HCT116 (cell line): ENCODE results near the gene RPS6KA2. TPM values are rescaled to one million over a fixed set of nuclear protein-coding genes. Genes with fewer than 3 reads are reported as not detected.

Experiments
- ATAC-seq: fragments of 200-7000 bp; cut with Tn5 transposase; 2 replicates; pipeline ENCODE4 v1.9.1; 2020; ENCODE audit warnings: mild to moderate bottlenecking, moderate library complexity
- BruUV-seq: library from RNA; stranded (reverse); fragments of 400-500 nt; replicated peaks from 2 replicates; lab custom pipeline; 2021; lab: Mats Ljungman, UMichigan
- CTCF ChIA-PET: fragments of 300-600 bp; sonication (Branson Sonifier 250); formaldehyde crosslinking; loops from one replicate; lab custom pipeline; 2021; ENCODE audit warnings: antibody characterized with exemption; lab: Charles Lee
- POLR2A ChIA-PET: fragments of 300-600, 350-600 bp; sonication (Branson Sonifier 250); formaldehyde crosslinking; loops from one replicate; lab custom pipeline; 2021; ENCODE audit warnings: antibody characterized with exemption; lab: Charles Lee
- RAD21 ChIA-PET, 2 experiments: fragments of 300-600 bp; sonication (Branson Sonifier 250); formaldehyde crosslinking; loops; one replicate each; lab custom pipeline; 2023; ENCODE audit warnings: low total read pairs in 2 of 2; ENCODE audit not compliant: uncharacterized antibody in 2 of 2, unreplicated experiment in 2 of 2, low non-redundant PET in 1 of 2; lab: Charles Lee
- DNase-seq: peaks from one replicate; pipeline ENCODE4 v3.0.0-alpha.2; 2010; ENCODE audit warnings: low read depth, low spot score
- H2AFZ ChIP-seq: fragments of 200-600 bp; shearing (Covaris generic), sonication (generic); 2 replicates; pipeline ENCODE4 v1.6.1; 2017; ENCODE audit warnings: low read depth, mixed run types, mixed read lengths, antibody characterized with exemption, low read length; ENCODE audit not compliant: poor library complexity, severe bottlenecking
- H3K27ac ChIP-seq: 2 replicates; pipeline ENCODE4 v1.5.1; 2012; ENCODE audit warnings: low read depth, low read length
- H3K27me3 ChIP-seq: fragments of 200-600 bp; sonication (generic); 2 replicates; pipeline ENCODE4 v1.6.1; 2016; ENCODE audit warnings: mixed run types, low read length, mixed read lengths; ENCODE audit not compliant: insufficient read depth
- H3K36me3 ChIP-seq, 2 experiments: fragments of 200-500 bp in 1 of 2; fragments of 200-600 bp in 1 of 2; sonication (Bioruptor generic) in 1 of 2; sonication (generic) in 1 of 2; 2 replicates each; pipeline versions ENCODE4 v1.5.1 to v1.6.1; 2014 to 2016; ENCODE audit warnings: low read length in 2 of 2, inconsistent platforms in 1 of 2, mixed read lengths in 1 of 2, mixed run types in 1 of 2; ENCODE audit not compliant: insufficient read depth in 2 of 2, control insufficient read depth in 1 of 2
- H3K4me1 ChIP-seq, 2 experiments: fragments of 200-600 bp in 1 of 2; sonication (generic) in 1 of 2; 2 replicates each; pipeline versions ENCODE4 v1.5.1 to v1.6.1; 2012 to 2017; ENCODE audit warnings: low read length in 2 of 2, inconsistent platforms in 1 of 2, mild to moderate bottlenecking in 1 of 2, mixed read lengths in 1 of 2, mixed run types in 1 of 2, moderate library complexity in 1 of 2; ENCODE audit not compliant: insufficient read depth in 2 of 2, control insufficient read depth in 1 of 2
- H3K4me2 ChIP-seq: fragments of 200-600 bp; sonication (generic); 2 replicates; pipeline ENCODE4 v1.6.1; 2017; ENCODE audit warnings: mixed run types, low read length, mixed read lengths
- H3K4me3 ChIP-seq, 2 experiments: fragments of 200-600 bp in 1 of 2; sonication (generic) in 1 of 2; replicated peaks in 1 of 2; 2 replicates each; pipeline ENCODE4 v1.5.1; 2011 to 2016; ENCODE audit warnings: low read length in 2 of 2, control low read depth in 1 of 2, low read depth in 1 of 2, mild to moderate bottlenecking in 1 of 2, mixed read lengths in 1 of 2, mixed run types in 1 of 2
- H3K79me2 ChIP-seq: fragments of 200-600 bp; sonication (generic); 2 replicates; pipeline ENCODE4 v1.6.1; 2017; ENCODE audit warnings: mild to moderate bottlenecking, mixed run types, low read length, moderate library complexity, mixed read lengths; ENCODE audit not compliant: insufficient read depth
- H3K9ac ChIP-seq: fragments of 200-600 bp; sonication (generic); 2 replicates; pipeline ENCODE4 v1.6.1; 2016; ENCODE audit warnings: low read length, mixed read lengths
- H3K9me2 ChIP-seq: fragments of 200-600 bp; sonication (generic), shearing (Covaris generic); 2 replicates; pipeline ENCODE4 v1.6.1; 2017; ENCODE audit warnings: mixed run types, mild to moderate bottlenecking, moderate library complexity; ENCODE audit not compliant: insufficient read depth
- H3K9me3 ChIP-seq, 2 experiments: fragments of 200-500 bp in 1 of 2; fragments of 200-600 bp in 1 of 2; sonication (Bioruptor generic) in 1 of 2; sonication (generic) in 1 of 2; 2 replicates each; pipeline ENCODE4 v1.6.1; 2014 to 2017; ENCODE audit warnings: low read length in 2 of 2, mixed read lengths in 2 of 2, inconsistent platforms in 1 of 2, low read depth in 1 of 2, mild to moderate bottlenecking in 1 of 2, mixed run types in 1 of 2, moderate library complexity in 1 of 2; ENCODE audit not compliant: control insufficient read depth in 1 of 2, insufficient read depth in 1 of 2
- H4K20me1 ChIP-seq: fragments of 200-600 bp; sonication (generic), shearing (Covaris generic); 2 replicates; pipeline ENCODE4 v1.6.1; 2017; ENCODE audit warnings: mixed run types, mild to moderate bottlenecking, moderate library complexity; ENCODE audit not compliant: insufficient read depth
- CBX3 ChIP-seq: IDR thresholded peaks from 2 replicates; pipeline ENCODE4 v1.6.1; 2012; ENCODE audit warnings: low read depth
- CEBPB ChIP-seq: IDR thresholded peaks from 2 replicates; pipeline ENCODE4 v1.6.1; 2012; ENCODE audit warnings: low read depth
- EGR1 ChIP-seq: IDR thresholded peaks from 2 replicates; pipeline ENCODE4 v1.6.1; 2012; ENCODE audit warnings: low read depth
- EZH2 ChIP-seq: fragments of 200-600 bp; sonication (generic); IDR thresholded peaks from 2 replicates; pipeline ENCODE4 v1.6.1; 2017; ENCODE audit warnings: antibody characterized with exemption, mixed run types
- JUND ChIP-seq: IDR thresholded peaks from 2 replicates; pipeline ENCODE4 v1.6.1; 2012
- POLR2A ChIP-seq: IDR thresholded peaks from 2 replicates; pipeline ENCODE4 v1.7.0; 2011; ENCODE audit warnings: borderline replicate concordance; ENCODE audit not compliant: insufficient read depth, insufficient read length; ENCODE audit errors: extremely low read depth
- POLR2AphosphoS5 ChIP-seq: IDR thresholded peaks from 2 replicates; pipeline ENCODE4 v1.6.1; 2011; ENCODE audit warnings: mild to moderate bottlenecking, low read depth, low read length, moderate library complexity
- RAD21 ChIP-seq: IDR thresholded peaks from 2 replicates; pipeline ENCODE4 v1.6.1; 2012; ENCODE audit warnings: low read depth, mild to moderate bottlenecking
- SP1 ChIP-seq: IDR thresholded peaks from 2 replicates; pipeline ENCODE4 v1.6.1; 2012; ENCODE audit warnings: low read depth
- SRF ChIP-seq: IDR thresholded peaks from 2 replicates; pipeline ENCODE4 v1.6.1; 2012; ENCODE audit warnings: low read depth
- TCF7L2 ChIP-seq: IDR thresholded peaks from 2 replicates; pipeline ENCODE4 v1.7.0; 2011; ENCODE audit warnings: borderline replicate concordance, inconsistent platforms; ENCODE audit not compliant: insufficient read depth, insufficient read length; ENCODE audit errors: extremely low read depth
- intact Hi-C: fragments of 100-400 bp; cut with micrococcal nuclease; formaldehyde crosslinking; loops from 2 replicates; pipeline ENCODE4 v1.10.0; 2022
- total RNA-seq: library from RNA; stranded (reverse); gene quantifications from one replicate; pipeline ENCODE4 v1.2.1, GENCODE V29; 2021; ENCODE audit not compliant: unreplicated experiment
- TF ChIP-seq, protein P1 (sequence below): IDR thresholded peaks from 2 replicates; pipeline ENCODE4 v1.6.1; 2012; ENCODE audit warnings: low read depth

Gene RPS6KA2
- total RNA-seq, 1 experiment from 2014 or later = 8.5 TPM

DNA sequence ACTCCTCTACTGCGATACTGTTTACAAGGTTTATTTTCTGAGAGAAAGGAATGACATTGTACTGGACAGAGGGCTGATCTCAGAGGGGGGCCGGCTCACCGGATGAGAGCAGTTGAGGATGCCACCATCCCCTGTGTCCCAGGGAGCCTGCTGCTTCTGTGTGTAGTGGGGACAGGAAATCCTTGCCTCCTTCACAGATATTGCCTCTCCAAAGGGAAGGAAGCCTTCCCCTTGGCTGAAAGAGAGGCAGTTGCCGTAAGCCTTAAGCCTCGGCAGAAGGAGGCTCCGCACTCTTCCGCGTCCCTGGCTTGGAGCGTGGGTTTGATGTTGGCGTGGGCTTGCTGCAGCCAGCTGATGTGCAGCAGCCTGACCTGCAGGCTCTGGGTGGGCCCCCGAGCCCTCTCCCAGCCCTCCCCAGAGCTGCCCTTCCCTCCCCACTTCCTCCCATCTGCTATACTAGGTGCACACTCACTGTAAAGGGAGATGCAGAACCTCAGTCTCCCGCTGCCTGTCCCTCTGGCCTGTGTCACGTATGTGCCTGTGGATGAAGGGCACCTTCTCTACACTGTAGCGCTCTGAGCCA is 45.7 kb upstream of the RPS6KA2 start:
- Histone ChIP-seq H3K9ac (no peak overlapping the region), H3K9me2 (no peaks in the 10 kb centered on the region), H3K27me3 (no peaks in the 10 kb centered on the region), H3K4me1 (peaks cover 7 to 19% of the 10 kb centered on the region in 2 experiments), H2AFZ (no peak overlapping the region), H3K36me3 (no peaks in the 10 kb centered on the region), H3K4me3 (no peak overlapping the region), H3K4me2 (no peak overlapping the region), H3K9me3 (no peaks in the 10 kb centered on the region; a peak in 1 of 4 replicates), H3K27ac (no peak overlapping the region), H4K20me1 (no peaks in the 10 kb centered on the region), H3K79me2 (no peaks in the 10 kb centered on the region)
- TF ChIP-seq EGR1 (no peak), JUND (no peak), TCF7L2 (no peak), CEBPB (no peak), SP1 (no peak)
- DNase-seq (no peak), ATAC-seq (no peak)
- CTCF ChIA-PET = no interaction called here
- BruUV-seq = no TSS peak
- intact Hi-C loops = no loop called here
- RAD21 ChIA-PET = no interaction called here
- POLR2A ChIA-PET = no interaction called here

DNA sequence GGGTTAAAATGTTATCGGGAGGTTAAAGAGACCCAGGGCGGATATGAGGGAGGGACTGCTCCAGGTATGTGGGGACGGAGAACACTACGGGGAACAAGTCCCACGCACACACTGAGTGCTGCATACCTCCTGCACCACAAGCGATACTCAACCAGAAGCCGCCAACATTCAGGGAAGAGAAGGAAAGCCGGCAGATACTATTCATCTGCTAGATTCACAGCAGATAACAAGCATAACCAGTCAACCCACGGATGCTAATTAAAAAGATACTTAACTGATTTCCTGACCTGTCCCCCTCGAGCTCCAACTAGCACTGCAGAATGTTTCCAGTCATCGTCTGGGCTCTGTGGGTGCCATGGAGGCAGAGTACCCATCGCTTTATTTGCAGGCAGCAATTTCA is 45.1 kb upstream of the RPS6KA2 start:
- Histone ChIP-seq H3K4me2 (no peak overlapping the region), H3K36me3 (no peaks in the 10 kb centered on the region), H3K27ac (no peak overlapping the region), H3K27me3 (no peaks in the 10 kb centered on the region), H2AFZ (no peak overlapping the region), H3K9me3 (no peaks in the 10 kb centered on the region; a peak in 1 of 4 replicates), H3K4me3 (no peak overlapping the region), H3K9ac (no peak overlapping the region), H3K9me2 (no peaks in the 10 kb centered on the region), H4K20me1 (no peaks in the 10 kb centered on the region), H3K4me1 (peaks cover 7 to 15% of the 10 kb centered on the region in 2 experiments), H3K79me2 (no peaks in the 10 kb centered on the region)
- TF ChIP-seq SP1 (no peak), SRF (no peak), EZH2 (no peak), POLR2AphosphoS5 (no peak), RAD21 (no peak), JUND (no peak), POLR2A (no peak), CBX3 (no peak)
- TF ChIP-seq, protein P1, sequence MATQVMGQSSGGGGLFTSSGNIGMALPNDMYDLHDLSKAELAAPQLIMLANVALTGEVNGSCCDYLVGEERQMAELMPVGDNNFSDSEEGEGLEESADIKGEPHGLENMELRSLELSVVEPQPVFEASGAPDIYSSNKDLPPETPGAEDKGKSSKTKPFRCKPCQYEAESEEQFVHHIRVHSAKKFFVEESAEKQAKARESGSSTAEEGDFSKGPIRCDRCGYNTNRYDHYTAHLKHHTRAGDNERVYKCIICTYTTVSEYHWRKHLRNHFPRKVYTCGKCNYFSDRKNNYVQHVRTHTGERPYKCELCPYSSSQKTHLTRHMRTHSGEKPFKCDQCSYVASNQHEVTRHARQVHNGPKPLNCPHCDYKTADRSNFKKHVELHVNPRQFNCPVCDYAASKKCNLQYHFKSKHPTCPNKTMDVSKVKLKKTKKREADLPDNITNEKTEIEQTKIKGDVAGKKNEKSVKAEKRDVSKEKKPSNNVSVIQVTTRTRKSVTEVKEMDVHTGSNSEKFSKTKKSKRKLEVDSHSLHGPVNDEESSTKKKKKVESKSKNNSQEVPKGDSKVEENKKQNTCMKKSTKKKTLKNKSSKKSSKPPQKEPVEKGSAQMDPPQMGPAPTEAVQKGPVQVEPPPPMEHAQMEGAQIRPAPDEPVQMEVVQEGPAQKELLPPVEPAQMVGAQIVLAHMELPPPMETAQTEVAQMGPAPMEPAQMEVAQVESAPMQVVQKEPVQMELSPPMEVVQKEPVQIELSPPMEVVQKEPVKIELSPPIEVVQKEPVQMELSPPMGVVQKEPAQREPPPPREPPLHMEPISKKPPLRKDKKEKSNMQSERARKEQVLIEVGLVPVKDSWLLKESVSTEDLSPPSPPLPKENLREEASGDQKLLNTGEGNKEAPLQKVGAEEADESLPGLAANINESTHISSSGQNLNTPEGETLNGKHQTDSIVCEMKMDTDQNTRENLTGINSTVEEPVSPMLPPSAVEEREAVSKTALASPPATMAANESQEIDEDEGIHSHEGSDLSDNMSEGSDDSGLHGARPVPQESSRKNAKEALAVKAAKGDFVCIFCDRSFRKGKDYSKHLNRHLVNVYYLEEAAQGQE = no peak
- intact Hi-C loops = no loop called here
- BruUV-seq = no TSS peak
- no peak for ATAC-seq
- ChIA-PET POLR2A (no interaction called here), RAD21 (no interaction called here), CTCF (no interaction called here)
- no peak for DNase-seq
